ENCODE results near the gene SPSB4. TPM values are rescaled to one million over a fixed set of nuclear protein-coding genes. Genes with fewer than 3 reads are reported as not detected.

The SPSB4 gene
- total RNA-seq, 1 donor from 2014 or later: not detected

- ChIA-PET POLR2A (no interaction called here), CTCF (no interaction called here)
- ATAC-seq (ENCODE audit: low read depth) (no peak), DNase-seq (no peak)
- no peaks in the 10 kb centered on the region for H3K4me1 Mint-ChIP-seq
- H3K27me3 Mint-ChIP-seq: peaks cover 14% of the 10 kb centered on the region
- no peak overlapping the region for H3K27ac Mint-ChIP-seq
- H3K36me3 Mint-ChIP-seq (ENCODE audit: low read depth): no peaks in the 10 kb centered on the region
- no peak overlapping the region for H3K4me3 Mint-ChIP-seq
- no peak for TF ChIP-seq CTCF (IDR thresholded peaks at IDR 0.05)
- intact Hi-C loops (cut with micrococcal nuclease): no loop called here
- H3K9me3 Mint-ChIP-seq: peaks cover 14% of the 10 kb centered on the region
Measured at GRCh38 chr3:141183606-141184005, 132.5 kb downstream of the SPSB4 start.

GRCh38 chr3:141184430-141184829, 133.3 kb downstream of the SPSB4 start:
- no peak overlapping the region for H3K4me3 Mint-ChIP-seq
- peaks cover 12% of the 10 kb centered on the region for H3K9me3 Mint-ChIP-seq
- no peaks in the 10 kb centered on the region for H3K4me1 Mint-ChIP-seq
- DNase-seq (no peak), ATAC-seq (ENCODE audit: low read depth) (no peak)
- ChIA-PET POLR2A (no interaction called here), CTCF (no interaction called here)
- no peak overlapping the region for H3K27ac Mint-ChIP-seq
- peaks cover 15% of the 10 kb centered on the region for H3K27me3 Mint-ChIP-seq
- no peak for TF ChIP-seq CTCF (IDR thresholded peaks at IDR 0.05)
- intact Hi-C loops (cut with micrococcal nuclease): no loop called here
- no peaks in the 10 kb centered on the region for H3K36me3 Mint-ChIP-seq (ENCODE audit: low read depth)

GRCh38 chr3:141191097-141191749, 140.1 kb downstream of the SPSB4 start:
- intact Hi-C loops (cut with micrococcal nuclease): loop anchor here (10.0 kb wide), 1 partner anchor 1256 kb away; the partner anchor contains the start of gene CLSTN2
- POLR2A ChIA-PET: no interaction called here

GRCh38 chr3:141192345-141192744, 141.2 kb downstream of the SPSB4 start:
- ATAC-seq (ENCODE audit: low read depth) (peak; percentile 100), DNase-seq (peak; percentile 85)
- Mint-ChIP-seq H3K4me3 (no peak overlapping the region), H3K27me3 (peaks cover 23% of the 10 kb centered on the region), H3K36me3 (ENCODE audit: low read depth) (no peaks in the 10 kb centered on the region), H3K9me3 (no peaks in the 10 kb centered on the region), H3K4me1 (peaks cover 6% of the 10 kb centered on the region), H3K27ac (no peak overlapping the region)
- intact Hi-C loops (cut with micrococcal nuclease): loop anchor here (1.0 to 10.0 kb wide), 9 partner anchors 39 to 1766 kb away; partner anchors contain the start of genes CLSTN2 and PXYLP1
- POLR2A ChIA-PET: no interaction called here
- TF ChIP-seq CTCF (IDR thresholded peaks at IDR 0.05): no peak
- CTCF ChIA-PET: interaction anchor here (0.7 to 1.4 kb wide), 7 partner anchors 10 to 296 kb away, joined by 3 to 10 read pairs (median 3); partner anchors contain the start of gene PXYLP1

More at GRCh38 chr3:141191097-141191749, 140.1 kb downstream of the SPSB4 start:
- H3K36me3 Mint-ChIP-seq (ENCODE audit: low read depth): no peaks in the 10 kb centered on the region
- H3K4me1 Mint-ChIP-seq: peaks cover 6% of the 10 kb centered on the region
- CTCF ChIA-PET: interaction anchor here (0.7 to 1.1 kb wide), 6 partner anchors 13 to 295 kb away, joined by 3 to 10 read pairs (median 4); partner anchors contain the start of gene PXYLP1
- ATAC-seq (ENCODE audit: low read depth) (no peak), DNase-seq (no peak)
- H3K4me3 Mint-ChIP-seq: no peak overlapping the region
- peaks cover 23% of the 10 kb centered on the region for H3K27me3 Mint-ChIP-seq
- no peak overlapping the region for H3K27ac Mint-ChIP-seq
- no peak for TF ChIP-seq CTCF (IDR thresholded peaks at IDR 0.05)
- H3K9me3 Mint-ChIP-seq: no peaks in the 10 kb centered on the region

- intact Hi-C loops (cut with micrococcal nuclease): loop anchor here (2.0 to 10.0 kb wide), 3 partner anchors 260 to 1766 kb away; partner anchors contain the start of gene CLSTN2
- Mint-ChIP-seq H3K4me3 (no peak overlapping the region), H3K4me1 (peaks cover 6% of the 10 kb centered on the region), H3K27ac (no peak overlapping the region), H3K27me3 (peaks cover 25% of the 10 kb centered on the region), H3K9me3 (no peaks in the 10 kb centered on the region), H3K36me3 (ENCODE audit: low read depth) (no peaks in the 10 kb centered on the region)
- TF ChIP-seq CTCF (IDR thresholded peaks at IDR 0.05): no peak
- POLR2A ChIA-PET: no interaction called here
- DNase-seq: no peak
- CTCF ChIA-PET: interaction anchor here (1.4 to 1.5 kb wide), 2 partner anchors 9 to 295 kb away, joined by 3 to 4 read pairs; no protein-coding TSS in a partner anchor
- ATAC-seq (ENCODE audit: low read depth): no peak
Measured at GRCh38 chr3:141193066-141193830, 142.1 kb downstream of the SPSB4 start.

All from activated B cell treated with CpG ODN at 0.5 μM for 24 hours (primary cell).